AG08396 (cell line): Measurements from ENCODE around the gene ELF5.

Experiments used
- DNase-seq: peaks from one replicate; pipeline ENCODE4 v3.0.0; 2012; ENCODE audit warnings: low spot score, mixed read lengths

ELF5 gene

GRCh38 chr11:34492806-34493414, 20.7 kb downstream of the ELF5 start:
- DNase-seq: peak; percentile 57

- DNase-seq: no peak
Measured at GRCh38 chr11:34490304-34490703, 23.3 kb downstream of the ELF5 start.

DNA sequence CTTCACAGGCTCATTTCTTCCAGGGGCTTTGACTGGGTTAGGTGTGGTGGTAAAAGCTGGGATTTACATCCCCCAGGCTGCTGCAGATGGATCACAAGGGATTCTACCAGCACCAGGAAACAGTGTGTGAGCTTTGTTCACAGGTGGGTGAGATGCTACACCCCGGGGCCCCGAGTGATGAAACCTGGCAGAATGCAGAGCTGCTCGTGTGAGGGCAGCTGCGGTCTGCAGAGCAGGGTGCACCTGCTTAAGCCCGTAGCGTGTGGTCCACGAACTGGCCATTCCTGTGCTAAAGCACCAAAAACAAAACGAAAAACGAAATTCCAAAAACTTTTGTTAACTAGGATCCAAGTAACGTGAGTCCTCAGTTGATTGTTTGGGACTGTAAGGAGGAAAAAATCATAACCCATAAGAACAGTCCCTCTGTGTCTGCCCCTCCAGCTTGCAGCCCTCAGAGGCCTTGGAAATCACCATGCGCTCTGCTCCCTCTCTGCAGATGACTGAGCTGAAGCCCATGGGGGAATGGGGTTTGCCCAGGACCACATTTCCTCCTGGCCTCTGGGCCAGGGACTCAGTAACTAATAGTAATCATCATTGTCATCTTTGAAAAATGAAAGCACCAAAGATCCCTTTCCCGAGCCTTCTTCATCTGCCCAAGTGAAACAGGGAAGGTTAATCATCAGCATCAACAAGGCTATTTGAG, 24.6 kb downstream of the ELF5 start:
- no peak for DNase-seq

GRCh38 chr11:34487430-34487829, 26.2 kb downstream of the ELF5 start:
- DNase-seq: no peak

- DNase-seq: no peak
Measured at GRCh38 chr11:34483106-34483874, 30.3 kb downstream of the ELF5 start.

DNA sequence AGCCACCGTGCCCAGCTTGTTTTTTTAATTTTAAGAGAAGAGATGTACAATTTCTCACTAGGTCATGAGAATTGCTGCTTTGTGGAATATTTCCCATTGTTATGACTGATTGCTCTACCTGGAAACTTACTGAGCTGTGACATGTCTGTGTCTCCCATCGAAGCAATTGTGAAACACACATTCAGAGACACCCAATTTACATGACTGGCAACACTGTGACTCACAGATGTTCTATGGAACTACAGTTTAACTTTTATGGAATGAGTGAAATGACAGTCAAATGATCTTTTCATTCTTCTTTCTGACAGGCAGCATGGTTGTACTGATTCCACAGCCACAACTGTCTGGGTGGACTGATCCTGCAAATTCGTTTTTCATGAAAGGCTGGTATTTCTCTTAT, 32.3 kb downstream of the ELF5 start:
- no peak for DNase-seq

- no peak for DNase-seq
Measured at GRCh38 chr11:34480314-34480713, 33.3 kb downstream of the ELF5 start.

DNA sequence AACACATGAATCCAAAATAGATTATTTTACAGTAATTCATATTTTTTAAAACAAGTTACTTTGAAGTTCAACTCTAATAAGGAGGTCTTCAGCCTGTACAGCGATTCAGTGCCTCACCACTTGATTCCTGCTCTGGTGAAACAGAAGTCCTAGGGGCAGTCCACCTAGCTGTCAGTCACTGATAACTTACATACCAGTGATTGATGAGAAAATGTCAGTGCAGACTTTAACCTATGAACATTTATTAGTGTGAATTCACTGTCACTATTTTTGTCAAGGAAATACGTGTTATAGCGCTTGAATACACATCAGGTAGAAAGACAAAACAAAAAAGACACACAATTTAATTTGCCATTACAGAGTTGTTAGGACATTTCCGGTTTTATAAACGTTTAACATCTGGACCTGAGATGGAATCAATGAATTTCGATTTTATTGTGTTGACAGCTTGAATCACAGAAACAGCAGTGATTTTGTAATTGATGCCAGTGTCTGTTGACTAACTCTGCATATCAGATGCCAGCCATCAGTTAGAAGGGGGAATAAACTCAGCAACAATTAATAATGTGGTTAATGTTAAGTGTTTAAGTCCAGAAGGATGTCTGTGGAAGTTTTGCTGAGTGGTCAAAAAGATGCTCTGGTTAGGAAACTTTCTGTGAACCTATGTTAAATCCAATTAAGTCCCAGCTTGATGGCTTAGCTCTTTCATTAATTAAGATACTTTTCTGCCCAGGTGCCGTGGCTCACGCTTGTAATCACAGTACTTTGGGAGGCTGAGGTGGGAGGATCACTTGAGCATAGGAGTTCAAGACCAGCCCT, 34.5 kb downstream of the ELF5 start:
- no peak for DNase-seq

GRCh38 chr11:34476849-34477248, 36.7 kb downstream of the ELF5 start:
- DNase-seq: no peak

- no peak for DNase-seq
Measured at GRCh38 chr11:34475656-34476055, 37.9 kb downstream of the ELF5 start.

DNA sequence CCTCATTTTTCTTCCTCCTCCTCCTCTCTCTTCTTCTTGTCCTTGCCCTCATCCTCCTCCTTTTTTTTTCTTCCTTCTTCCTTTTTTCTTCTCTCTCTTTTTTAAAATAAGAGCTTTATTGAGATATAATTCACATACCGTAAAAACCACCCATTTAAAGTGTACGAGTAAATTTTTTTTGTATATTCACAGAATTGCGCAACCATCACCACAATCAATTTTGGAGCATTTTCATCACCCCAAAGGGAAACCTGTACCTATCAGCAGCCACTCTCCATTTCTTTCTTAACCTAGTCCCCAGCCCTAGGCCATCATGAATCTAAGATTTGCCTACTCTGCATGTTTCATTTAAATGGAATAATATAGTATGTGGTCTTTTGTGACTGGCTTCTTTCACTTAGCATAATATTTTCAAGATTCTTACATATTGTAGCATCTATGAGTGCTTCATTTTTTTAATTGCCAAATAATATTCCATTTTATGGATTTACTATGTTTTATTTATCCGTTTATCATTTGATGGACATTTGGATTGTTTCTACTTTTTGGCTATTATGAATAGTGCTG, 39.9 kb downstream of the ELF5 start:
- no peak for DNase-seq

- DNase-seq: no peak
Measured at GRCh38 chr11:34468209-34468841, 45.3 kb downstream of the ELF5 start.

GRCh38 chr11:34466802-34467488, 46.6 kb downstream of the ELF5 start:
- no peak for DNase-seq

DNA sequence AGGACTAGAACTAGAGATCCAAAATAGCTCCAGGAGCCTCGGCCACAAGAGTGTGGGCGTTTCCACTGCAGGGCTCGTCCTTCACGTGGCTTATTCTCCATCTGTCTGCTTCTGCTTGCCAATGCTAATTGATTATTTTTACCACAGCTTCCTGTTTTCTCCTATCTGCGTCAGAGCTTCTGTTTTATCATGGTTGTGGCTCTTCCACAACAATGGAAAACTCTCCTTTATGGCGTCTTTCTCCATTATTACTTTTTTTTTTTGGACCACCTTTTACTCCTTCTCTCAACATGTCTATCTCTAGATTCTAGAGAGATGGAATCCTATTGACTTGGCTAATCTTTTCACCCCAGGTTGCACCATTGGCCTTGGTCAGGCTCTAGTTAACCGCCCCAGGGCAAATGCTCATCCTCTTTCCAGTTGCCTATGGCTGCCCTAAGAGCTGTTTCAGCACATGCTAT, 49.0 kb downstream of the ELF5 start:
- DNase-seq: no peak

- no peak for DNase-seq
Measured at GRCh38 chr11:34461215-34461614, 52.4 kb downstream of the ELF5 start.

GRCh38 chr11:34460278-34460677, 53.3 kb downstream of the ELF5 start:
- DNase-seq: no peak

DNA sequence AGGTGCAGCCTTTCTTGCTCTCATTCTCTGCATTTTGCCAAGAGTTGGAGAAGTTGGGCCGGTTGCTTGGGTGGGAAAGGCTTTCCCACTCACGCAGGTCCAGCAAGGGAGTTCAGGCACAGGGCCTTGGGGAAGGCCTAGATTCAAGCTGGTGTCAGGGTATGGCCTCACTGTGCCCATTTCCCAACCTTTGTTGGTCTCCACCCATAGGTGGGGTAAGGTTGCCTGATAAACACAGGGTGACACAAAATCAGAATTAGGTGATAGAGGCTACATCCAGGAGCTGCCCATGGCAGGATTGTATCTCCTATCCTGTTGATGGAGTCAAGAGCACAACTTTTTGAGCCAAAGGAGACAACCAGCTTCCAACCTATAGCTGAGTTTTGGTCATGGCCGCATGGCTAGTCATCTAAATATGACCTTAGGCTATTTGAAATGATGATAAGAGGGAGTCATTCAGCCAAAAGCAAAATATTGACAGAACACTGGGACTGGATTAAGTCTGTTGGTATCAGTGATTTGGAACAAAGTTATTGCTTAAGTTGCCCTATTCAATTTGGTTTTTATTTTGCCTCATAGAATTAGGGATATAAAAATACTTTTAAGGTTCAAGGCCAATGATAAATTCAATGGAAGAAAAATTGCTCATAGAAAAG, 54.0 kb downstream of the ELF5 start:
- DNase-seq: no peak

- DNase-seq: no peak
Measured at GRCh38 chr11:34458525-34458924, 55.1 kb downstream of the ELF5 start.

GRCh38 chr11:34457607-34458006, 56.0 kb downstream of the ELF5 start:
- no peak for DNase-seq

DNA sequence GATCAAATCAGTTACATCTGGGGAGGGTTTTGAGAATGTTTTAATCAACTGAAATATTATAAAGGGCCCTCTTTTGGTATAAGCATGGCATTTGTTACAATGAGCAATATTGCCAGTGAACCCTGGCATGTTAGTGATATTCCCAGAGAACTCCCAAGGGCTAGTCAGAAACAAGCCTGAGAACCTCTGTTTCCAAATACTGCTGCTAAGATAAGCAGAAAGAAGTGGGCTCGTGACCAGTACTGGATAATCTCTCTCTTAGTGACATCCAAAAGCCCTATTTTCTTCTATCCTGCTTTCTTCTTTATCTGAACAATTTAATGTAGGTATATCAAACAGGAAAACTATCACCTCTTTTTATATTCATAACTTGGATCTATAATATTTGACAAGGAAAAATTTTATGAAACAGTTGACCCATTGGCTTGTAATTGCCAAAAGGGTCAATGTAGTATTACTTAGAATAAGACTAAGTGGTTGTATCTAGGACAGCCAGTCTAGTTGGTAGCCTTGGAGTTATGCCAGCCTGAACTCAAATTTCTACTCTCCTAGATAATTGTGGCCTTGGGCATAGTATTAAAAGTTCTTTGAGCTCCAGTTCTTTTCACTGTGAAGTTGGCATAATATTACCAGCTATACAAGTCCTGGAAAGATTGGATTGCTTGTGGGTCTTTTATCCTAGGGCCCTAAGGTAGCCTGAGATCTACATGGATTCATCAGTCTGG, 59.1 kb downstream of the ELF5 start:
- DNase-seq: no peak
